Measurements from ENCODE around the gene UBE2QL1.

The UBE2QL1 gene

GRCh38 chr5:6488021-6488420 lies 39.4 kb downstream of the UBE2QL1 start:
- Histone ChIP-seq H3K9ac (ENCODE audit: low read length) (no peak overlapping the region), H3K36me3 (ENCODE audit: control insufficient read depth, insufficient read depth, low read length) (no peaks in the 10 kb centered on the region), H3K4me1 (ENCODE audit: control insufficient read depth, insufficient read depth, low read length) (no peaks in the 10 kb centered on the region), H3K4me3 (ENCODE audit: low read length) (no peak overlapping the region), H3K27me3 (ENCODE audit: control insufficient read depth, insufficient read depth, low read length) (no peaks in the 10 kb centered on the region), H3K27ac (ENCODE audit: low read depth, low read length) (no peak overlapping the region)

DNA sequence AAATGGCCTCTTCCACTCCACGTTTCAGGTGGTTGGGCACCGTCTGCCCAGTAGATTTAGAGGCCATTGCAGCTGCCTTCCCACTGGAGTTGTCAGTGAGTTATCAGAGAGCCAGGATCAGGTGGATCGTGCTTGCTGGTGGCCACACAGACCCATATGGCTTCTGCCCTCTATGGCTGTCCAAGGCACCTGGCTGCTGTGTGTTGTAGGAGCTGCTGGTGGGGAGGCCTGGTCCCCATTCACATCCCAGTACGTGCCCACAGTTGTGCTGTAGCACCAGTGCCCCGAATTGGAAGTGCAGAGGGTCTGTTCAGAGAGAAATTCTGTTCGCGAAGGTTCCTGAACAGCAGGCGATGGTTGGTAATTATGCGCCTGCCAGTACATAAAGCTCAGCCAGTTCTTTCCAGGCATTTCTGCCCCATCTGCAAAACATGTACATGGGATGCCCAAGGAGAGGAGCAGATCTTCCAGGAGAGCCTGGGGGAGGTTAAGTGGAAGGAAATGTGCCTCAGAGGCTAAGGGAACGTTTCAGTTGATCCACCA lies 41.1 kb downstream of the UBE2QL1 start:
- Histone ChIP-seq H3K4me3 (ENCODE audit: low read length) (no peak overlapping the region), H3K27ac (ENCODE audit: low read depth, low read length) (no peak overlapping the region), H3K27me3 (ENCODE audit: control insufficient read depth, insufficient read depth, low read length) (no peaks in the 10 kb centered on the region), H3K4me1 (ENCODE audit: control insufficient read depth, insufficient read depth, low read length) (no peaks in the 10 kb centered on the region), H3K36me3 (ENCODE audit: control insufficient read depth, insufficient read depth, low read length) (no peaks in the 10 kb centered on the region), H3K9ac (ENCODE audit: low read length) (no peak overlapping the region)

DNA sequence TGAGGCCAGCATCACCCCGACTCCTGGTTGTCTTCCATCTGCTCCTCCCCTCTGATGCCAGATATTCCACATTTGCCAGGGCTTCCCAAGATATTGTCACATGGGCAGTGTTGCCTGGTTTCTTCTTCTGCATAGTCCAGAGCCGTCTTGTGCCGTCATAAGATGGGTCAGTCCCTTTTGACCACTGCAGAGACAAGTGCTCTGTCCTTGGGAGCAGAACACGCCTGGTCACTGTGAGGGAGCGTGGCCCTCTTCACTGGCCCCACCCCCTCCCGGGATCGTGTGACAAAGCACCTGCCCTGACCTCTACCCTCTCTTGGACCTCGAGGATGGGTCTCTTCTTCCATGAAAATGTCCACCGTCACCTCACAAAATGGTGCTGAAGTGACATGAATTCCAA lies 41.6 kb downstream of the UBE2QL1 start:
- no peaks in the 10 kb centered on the region for H3K27me3 ChIP-seq (ENCODE audit: control insufficient read depth, insufficient read depth, low read length)

DNA sequence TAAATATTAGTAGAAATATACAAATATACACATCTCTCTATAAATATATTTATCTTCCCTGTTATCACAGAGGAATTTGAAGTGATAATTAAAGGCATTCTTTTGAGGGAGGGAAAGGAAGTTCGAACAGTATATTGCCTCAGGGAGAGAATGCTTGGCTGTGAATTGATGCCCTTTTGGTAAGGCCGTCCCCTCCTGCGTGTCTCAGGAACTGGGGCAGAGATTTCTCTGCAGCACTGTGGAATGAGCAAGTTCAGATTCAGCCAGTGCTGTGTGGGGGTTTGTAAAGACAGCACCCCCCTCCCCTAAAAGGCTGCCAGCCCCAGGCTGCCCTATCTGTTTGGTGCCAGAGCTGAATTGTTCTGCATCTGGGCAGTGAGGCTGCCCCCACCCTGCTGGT lies 42.0 kb downstream of the UBE2QL1 start:
- Histone ChIP-seq H3K4me1 (ENCODE audit: control insufficient read depth, insufficient read depth, low read length) (no peaks in the 10 kb centered on the region), H3K4me3 (ENCODE audit: low read length) (no peak overlapping the region)

More for the DNA sequence above, 41.6 kb downstream of the UBE2QL1 start:
- Histone ChIP-seq H3K36me3 (ENCODE audit: control insufficient read depth, insufficient read depth, low read length) (no peaks in the 10 kb centered on the region), H3K27ac (ENCODE audit: low read depth, low read length) (no peak overlapping the region), H3K4me1 (ENCODE audit: control insufficient read depth, insufficient read depth, low read length) (no peaks in the 10 kb centered on the region), H3K4me3 (ENCODE audit: low read length) (no peak overlapping the region), H3K9ac (ENCODE audit: low read length) (no peak overlapping the region)

DNA sequence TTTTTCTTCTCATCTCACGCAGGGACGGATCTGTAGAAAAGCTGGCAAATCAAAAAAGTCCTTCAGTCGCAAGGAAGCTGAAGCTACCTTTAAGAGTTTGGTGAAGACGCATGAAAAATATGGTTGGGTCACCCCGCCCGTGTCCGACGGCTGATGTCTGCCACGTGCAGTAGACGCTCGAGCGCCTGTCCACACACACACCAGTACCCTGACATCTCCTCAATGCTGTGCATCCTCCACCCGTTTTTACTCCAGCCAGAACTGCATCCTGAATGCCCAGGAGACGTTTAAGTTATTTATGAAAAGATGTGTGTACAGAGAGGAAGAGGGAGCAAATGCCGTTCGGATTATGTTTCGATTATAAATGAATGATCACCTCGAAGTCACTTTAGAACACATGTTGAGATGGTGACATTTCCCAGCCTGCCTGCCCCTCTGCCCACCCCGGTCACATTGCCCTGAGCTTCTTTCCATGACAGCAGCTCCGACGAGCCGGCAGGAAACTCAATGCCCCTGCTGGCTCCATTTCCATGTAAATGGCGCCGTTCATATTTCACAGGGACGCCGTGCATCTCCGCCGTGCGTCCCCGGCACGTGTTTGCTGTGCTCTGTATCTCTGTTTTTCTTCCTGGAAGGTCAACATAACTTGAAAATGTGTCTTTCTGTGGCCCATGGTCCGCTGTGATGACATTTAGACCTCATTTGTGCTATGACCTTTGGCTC lies 42.7 kb downstream of the UBE2QL1 start:
- H3K27me3 ChIP-seq (ENCODE audit: control insufficient read depth, insufficient read depth, low read length), result no peaks in the 10 kb centered on the region
- H3K4me3 ChIP-seq (ENCODE audit: low read length), result no peak overlapping the region
- no peak overlapping the region for H3K9ac ChIP-seq (ENCODE audit: low read length)
- H3K27ac ChIP-seq (ENCODE audit: low read depth, low read length), result no peak overlapping the region
- no peaks in the 10 kb centered on the region for H3K4me1 ChIP-seq (ENCODE audit: control insufficient read depth, insufficient read depth, low read length)
- H3K36me3 ChIP-seq (ENCODE audit: control insufficient read depth, insufficient read depth, low read length), result no peaks in the 10 kb centered on the region

More for the DNA sequence above, 42.0 kb downstream of the UBE2QL1 start:
- no peak overlapping the region for H3K27ac ChIP-seq (ENCODE audit: low read depth, low read length)
- H3K9ac ChIP-seq (ENCODE audit: low read length), result no peak overlapping the region
- no peaks in the 10 kb centered on the region for H3K27me3 ChIP-seq (ENCODE audit: control insufficient read depth, insufficient read depth, low read length)
- H3K36me3 ChIP-seq (ENCODE audit: control insufficient read depth, insufficient read depth, low read length), result no peaks in the 10 kb centered on the region

DNA sequence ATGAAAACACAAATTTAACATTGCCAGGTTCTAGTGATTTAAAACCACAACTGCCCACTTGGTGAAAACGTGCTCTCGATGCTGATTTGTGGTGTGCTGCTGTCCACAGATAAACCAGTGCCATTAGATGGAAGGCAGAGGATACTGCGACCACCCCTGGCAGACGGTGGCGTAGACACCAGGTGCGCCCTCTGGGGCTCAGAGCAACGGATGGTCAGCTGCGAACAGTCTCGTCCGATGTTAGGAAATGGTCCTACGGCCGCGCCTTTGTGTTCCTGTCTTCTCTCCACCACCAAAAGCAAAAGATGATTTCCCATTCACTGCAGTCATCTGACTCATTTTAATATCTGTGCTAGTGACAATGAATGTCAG lies 43.2 kb downstream of the UBE2QL1 start:
- no peaks in the 10 kb centered on the region for H3K27me3 ChIP-seq (ENCODE audit: control insufficient read depth, insufficient read depth, low read length)
- H3K4me3 ChIP-seq (ENCODE audit: low read length), result no peak overlapping the region
- no peaks in the 10 kb centered on the region for H3K36me3 ChIP-seq (ENCODE audit: control insufficient read depth, insufficient read depth, low read length)
- no peaks in the 10 kb centered on the region for H3K4me1 ChIP-seq (ENCODE audit: control insufficient read depth, insufficient read depth, low read length)
- no peak overlapping the region for H3K27ac ChIP-seq (ENCODE audit: low read depth, low read length)
- H3K9ac ChIP-seq (ENCODE audit: low read length), result no peak overlapping the region

- no peak overlapping the region for H3K9ac ChIP-seq (ENCODE audit: low read length)
- H3K27me3 ChIP-seq (ENCODE audit: control insufficient read depth, insufficient read depth, low read length), result no peaks in the 10 kb centered on the region
- H3K4me1 ChIP-seq (ENCODE audit: control insufficient read depth, insufficient read depth, low read length), result no peaks in the 10 kb centered on the region
- H3K36me3 ChIP-seq (ENCODE audit: control insufficient read depth, insufficient read depth, low read length), result no peaks in the 10 kb centered on the region
- H3K4me3 ChIP-seq (ENCODE audit: low read length), result no peak overlapping the region
- no peak overlapping the region for H3K27ac ChIP-seq (ENCODE audit: low read depth, low read length)
These were observed 44.3 kb downstream of the UBE2QL1 start for GRCh38 chr5:6492934-6493333.

DNA sequence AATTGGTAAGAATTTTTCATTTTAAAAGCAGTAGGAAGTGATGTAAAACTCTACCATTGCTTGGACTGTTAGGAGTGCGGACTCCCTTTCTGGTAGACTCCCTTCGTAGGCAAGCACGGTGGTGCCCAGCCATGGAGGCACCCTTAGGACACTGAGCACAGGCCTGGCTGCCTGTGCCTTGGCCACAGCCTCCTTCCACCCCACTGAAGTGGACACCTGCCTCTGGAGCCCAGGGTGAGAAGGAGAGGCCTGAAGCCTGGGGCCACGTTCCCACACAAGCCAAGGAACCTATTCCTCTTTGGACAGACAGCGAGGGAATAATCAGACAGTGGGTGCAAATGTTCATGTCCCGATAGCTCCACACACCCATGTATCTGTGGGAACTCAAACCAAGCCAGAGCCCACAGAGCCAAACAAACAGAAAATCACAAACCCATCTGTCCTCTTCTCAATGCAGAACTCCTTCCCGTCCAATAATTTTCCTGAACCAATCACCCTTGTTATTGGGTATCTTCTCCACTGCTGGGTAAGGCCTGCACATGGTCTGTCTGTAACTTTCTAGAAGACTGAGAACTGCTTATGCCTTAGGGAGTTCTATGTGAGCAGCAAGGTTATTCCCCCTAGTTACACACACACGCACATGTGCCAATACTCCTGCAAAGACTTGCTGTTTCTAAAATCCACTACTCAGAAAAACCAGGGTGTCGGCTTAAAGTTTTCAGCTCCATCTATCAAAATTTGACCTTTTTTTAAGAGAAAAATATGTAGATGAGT lies 45.2 kb downstream of the UBE2QL1 start:
- H3K4me1 ChIP-seq (ENCODE audit: control insufficient read depth, insufficient read depth, low read length), result no peaks in the 10 kb centered on the region
- H3K27me3 ChIP-seq (ENCODE audit: control insufficient read depth, insufficient read depth, low read length), result no peaks in the 10 kb centered on the region
- no peak overlapping the region for H3K4me3 ChIP-seq (ENCODE audit: low read length)
- no peaks in the 10 kb centered on the region for H3K36me3 ChIP-seq (ENCODE audit: control insufficient read depth, insufficient read depth, low read length)
- H3K27ac ChIP-seq (ENCODE audit: low read depth, low read length), result no peak overlapping the region
- no peak overlapping the region for H3K9ac ChIP-seq (ENCODE audit: low read length)

DNA sequence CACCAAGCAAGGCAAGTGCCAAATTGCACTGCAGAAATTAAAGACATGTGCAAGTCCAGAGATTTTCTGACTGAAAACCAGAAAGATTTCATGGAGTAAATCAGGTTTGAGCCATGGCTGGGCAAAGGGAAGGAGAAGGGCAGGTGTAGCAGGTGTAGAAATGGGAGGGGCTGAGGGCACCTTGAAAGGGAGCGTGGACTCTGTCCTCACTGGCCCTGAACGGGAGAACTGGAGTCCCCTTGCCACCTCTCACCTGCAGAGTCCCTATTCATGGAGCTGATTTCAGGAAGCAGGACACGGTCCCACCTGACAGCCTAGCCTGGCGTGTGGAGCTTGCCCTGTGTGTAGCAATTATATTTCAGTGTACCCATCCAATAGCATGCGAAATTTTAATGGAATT lies 46.3 kb downstream of the UBE2QL1 start:
- Histone ChIP-seq H3K36me3 (ENCODE audit: control insufficient read depth, insufficient read depth, low read length) (no peaks in the 10 kb centered on the region), H3K4me1 (ENCODE audit: control insufficient read depth, insufficient read depth, low read length) (no peaks in the 10 kb centered on the region), H3K4me3 (ENCODE audit: low read length) (no peak overlapping the region), H3K9ac (ENCODE audit: low read length) (no peak overlapping the region), H3K27me3 (ENCODE audit: control insufficient read depth, insufficient read depth, low read length) (no peaks in the 10 kb centered on the region), H3K27ac (ENCODE audit: low read depth, low read length) (no peak overlapping the region)

GRCh38 chr5:6495433-6496206 lies 47.0 kb downstream of the UBE2QL1 start:
- no peak overlapping the region for H3K9ac ChIP-seq (ENCODE audit: low read length)
- H3K4me1 ChIP-seq (ENCODE audit: control insufficient read depth, insufficient read depth, low read length), result no peaks in the 10 kb centered on the region
- no peaks in the 10 kb centered on the region for H3K36me3 ChIP-seq (ENCODE audit: control insufficient read depth, insufficient read depth, low read length)
- no peak overlapping the region for H3K27ac ChIP-seq (ENCODE audit: low read depth, low read length)
- no peaks in the 10 kb centered on the region for H3K27me3 ChIP-seq (ENCODE audit: control insufficient read depth, insufficient read depth, low read length)
- H3K4me3 ChIP-seq (ENCODE audit: low read length), result no peak overlapping the region

GRCh38 chr5:6496207-6496584 lies 47.5 kb downstream of the UBE2QL1 start:
- no peak overlapping the region for H3K9ac ChIP-seq (ENCODE audit: low read length)
- no peaks in the 10 kb centered on the region for H3K4me1 ChIP-seq (ENCODE audit: control insufficient read depth, insufficient read depth, low read length)
- no peaks in the 10 kb centered on the region for H3K27me3 ChIP-seq (ENCODE audit: control insufficient read depth, insufficient read depth, low read length)
- no peak overlapping the region for H3K27ac ChIP-seq (ENCODE audit: low read depth, low read length)
- no peaks in the 10 kb centered on the region for H3K36me3 ChIP-seq (ENCODE audit: control insufficient read depth, insufficient read depth, low read length)
- H3K4me3 ChIP-seq (ENCODE audit: low read length), result no peak overlapping the region

GRCh38 chr5:6496636-6497035 lies 48.0 kb downstream of the UBE2QL1 start:
- no peaks in the 10 kb centered on the region for H3K4me1 ChIP-seq (ENCODE audit: control insufficient read depth, insufficient read depth, low read length)
- no peak overlapping the region for H3K27ac ChIP-seq (ENCODE audit: low read depth, low read length)
- H3K9ac ChIP-seq (ENCODE audit: low read length), result no peak overlapping the region

More at GRCh38 chr5:6496636-6497035, 48.0 kb downstream of the UBE2QL1 start:
- no peak overlapping the region for H3K4me3 ChIP-seq (ENCODE audit: low read length)
- no peaks in the 10 kb centered on the region for H3K27me3 ChIP-seq (ENCODE audit: control insufficient read depth, insufficient read depth, low read length)
- H3K36me3 ChIP-seq (ENCODE audit: control insufficient read depth, insufficient read depth, low read length), result no peaks in the 10 kb centered on the region

Data from rectal smooth muscle tissue (tissue), 1 donor.